Panc1 (cell line): ENCODE data around the gene HLA-DOA.
A peak's percentile ranks its signal among the peaks of the same experiment; 100 is the strongest.

ENCODE experiments used
- POLR2AphosphoS5 ChIP-seq: IDR thresholded peaks from 2 replicates; pipeline ENCODE4 v1.6.1; 2012; ENCODE audit warnings: mild to moderate bottlenecking, low read depth, low read length, moderate library complexity
- TCF7L2 ChIP-seq: IDR thresholded peaks from 2 replicates; pipeline ENCODE4 v1.6.1; 2011; ENCODE audit warnings: mild to moderate bottlenecking, low read depth, low read length, inconsistent platforms
- TF ChIP-seq, protein P1 (sequence below): fragments of 450-650 bp; IDR thresholded peaks from 2 replicates; pipeline ENCODE4 v1.5.1; 2017; ENCODE audit warnings: mild to moderate bottlenecking
- TF ChIP-seq, protein P2 (sequence below), 2 experiments: IDR thresholded peaks; 2 replicates each; pipeline ENCODE4 v1.6.1; 2011 to 2012; ENCODE audit warnings: low read depth in 2 of 2, control low read depth in 1 of 2, low read length in 1 of 2, mild to moderate bottlenecking in 1 of 2, moderate library complexity in 1 of 2; ENCODE audit not compliant: insufficient read depth in 1 of 2

DNA sequence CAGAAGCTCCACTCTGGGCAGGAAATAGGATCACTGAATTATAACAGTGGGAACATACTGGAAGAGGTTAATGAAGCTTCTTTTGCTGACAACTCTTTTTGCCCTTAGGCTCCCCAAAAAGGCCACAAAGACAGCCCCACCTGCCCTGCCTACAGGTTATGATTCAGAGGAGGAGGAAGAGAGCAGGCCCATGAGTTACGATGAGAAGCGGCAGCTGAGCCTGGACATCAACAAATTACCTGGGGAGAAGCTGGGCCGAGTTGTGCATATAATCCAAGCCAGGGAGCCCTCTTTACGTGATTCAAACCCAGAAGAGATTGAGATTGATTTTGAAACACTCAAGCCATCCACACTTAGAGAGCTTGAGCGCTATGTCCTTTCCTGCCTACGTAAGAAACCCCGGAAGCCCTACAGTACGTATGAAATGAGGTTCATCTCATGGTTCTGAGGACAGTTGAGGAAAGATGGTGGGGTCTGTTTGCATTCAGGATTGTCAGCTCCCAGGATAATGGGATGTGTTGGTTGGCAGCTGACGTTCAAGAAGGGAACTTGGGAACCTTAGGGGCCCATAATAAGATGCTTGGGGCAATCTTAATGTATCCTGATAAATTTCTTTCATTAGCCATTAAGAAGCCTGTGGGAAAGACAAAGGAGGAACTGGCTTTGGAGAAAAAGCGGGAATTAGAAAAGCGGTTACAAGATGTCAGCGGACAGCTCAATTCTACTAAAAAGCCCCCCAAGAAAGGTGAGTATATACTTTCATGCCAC, 29.5 kb downstream of the HLA-DOA start:
- TF ChIP-seq, protein P1, sequence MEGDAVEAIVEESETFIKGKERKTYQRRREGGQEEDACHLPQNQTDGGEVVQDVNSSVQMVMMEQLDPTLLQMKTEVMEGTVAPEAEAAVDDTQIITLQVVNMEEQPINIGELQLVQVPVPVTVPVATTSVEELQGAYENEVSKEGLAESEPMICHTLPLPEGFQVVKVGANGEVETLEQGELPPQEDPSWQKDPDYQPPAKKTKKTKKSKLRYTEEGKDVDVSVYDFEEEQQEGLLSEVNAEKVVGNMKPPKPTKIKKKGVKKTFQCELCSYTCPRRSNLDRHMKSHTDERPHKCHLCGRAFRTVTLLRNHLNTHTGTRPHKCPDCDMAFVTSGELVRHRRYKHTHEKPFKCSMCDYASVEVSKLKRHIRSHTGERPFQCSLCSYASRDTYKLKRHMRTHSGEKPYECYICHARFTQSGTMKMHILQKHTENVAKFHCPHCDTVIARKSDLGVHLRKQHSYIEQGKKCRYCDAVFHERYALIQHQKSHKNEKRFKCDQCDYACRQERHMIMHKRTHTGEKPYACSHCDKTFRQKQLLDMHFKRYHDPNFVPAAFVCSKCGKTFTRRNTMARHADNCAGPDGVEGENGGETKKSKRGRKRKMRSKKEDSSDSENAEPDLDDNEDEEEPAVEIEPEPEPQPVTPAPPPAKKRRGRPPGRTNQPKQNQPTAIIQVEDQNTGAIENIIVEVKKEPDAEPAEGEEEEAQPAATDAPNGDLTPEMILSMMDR, result no peak
- TF ChIP-seq, protein P2, sequence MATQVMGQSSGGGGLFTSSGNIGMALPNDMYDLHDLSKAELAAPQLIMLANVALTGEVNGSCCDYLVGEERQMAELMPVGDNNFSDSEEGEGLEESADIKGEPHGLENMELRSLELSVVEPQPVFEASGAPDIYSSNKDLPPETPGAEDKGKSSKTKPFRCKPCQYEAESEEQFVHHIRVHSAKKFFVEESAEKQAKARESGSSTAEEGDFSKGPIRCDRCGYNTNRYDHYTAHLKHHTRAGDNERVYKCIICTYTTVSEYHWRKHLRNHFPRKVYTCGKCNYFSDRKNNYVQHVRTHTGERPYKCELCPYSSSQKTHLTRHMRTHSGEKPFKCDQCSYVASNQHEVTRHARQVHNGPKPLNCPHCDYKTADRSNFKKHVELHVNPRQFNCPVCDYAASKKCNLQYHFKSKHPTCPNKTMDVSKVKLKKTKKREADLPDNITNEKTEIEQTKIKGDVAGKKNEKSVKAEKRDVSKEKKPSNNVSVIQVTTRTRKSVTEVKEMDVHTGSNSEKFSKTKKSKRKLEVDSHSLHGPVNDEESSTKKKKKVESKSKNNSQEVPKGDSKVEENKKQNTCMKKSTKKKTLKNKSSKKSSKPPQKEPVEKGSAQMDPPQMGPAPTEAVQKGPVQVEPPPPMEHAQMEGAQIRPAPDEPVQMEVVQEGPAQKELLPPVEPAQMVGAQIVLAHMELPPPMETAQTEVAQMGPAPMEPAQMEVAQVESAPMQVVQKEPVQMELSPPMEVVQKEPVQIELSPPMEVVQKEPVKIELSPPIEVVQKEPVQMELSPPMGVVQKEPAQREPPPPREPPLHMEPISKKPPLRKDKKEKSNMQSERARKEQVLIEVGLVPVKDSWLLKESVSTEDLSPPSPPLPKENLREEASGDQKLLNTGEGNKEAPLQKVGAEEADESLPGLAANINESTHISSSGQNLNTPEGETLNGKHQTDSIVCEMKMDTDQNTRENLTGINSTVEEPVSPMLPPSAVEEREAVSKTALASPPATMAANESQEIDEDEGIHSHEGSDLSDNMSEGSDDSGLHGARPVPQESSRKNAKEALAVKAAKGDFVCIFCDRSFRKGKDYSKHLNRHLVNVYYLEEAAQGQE (IDR thresholded peaks at IDR 0.05; ENCODE audit: insufficient read depth in 1 of 2, low read depth in 2 of 2, low read length in 1 of 2), result no peak
- peak; percentile 39; the same call in 1 of the 2 replicates for TF ChIP-seq POLR2AphosphoS5
- no peak for TF ChIP-seq TCF7L2
